Measurements from ENCODE around the gene RGL1.

RGL1 gene

GRCh38 chr1:183792300-183792699 is 12.6 kb upstream of the RGL1 start:
- no peaks in the 10 kb centered on the region for H3F3A ChIP-seq (ENCODE audit: low read depth)
- H3K9me2 ChIP-seq (replicated peaks; ENCODE audit: low read depth, low read length), result no peaks in the 10 kb centered on the region
- no peak overlapping the region for H3K4me3 ChIP-seq (ENCODE audit: low read length, poor library complexity, severe bottlenecking)
- H3K27me3 ChIP-seq (ENCODE audit: insufficient read depth, low read length, poor library complexity, severe bottlenecking), result no peaks in the 10 kb centered on the region
- no peaks in the 10 kb centered on the region for H3K79me2 ChIP-seq (ENCODE audit: insufficient read depth, low read length)
- H3K4me2 ChIP-seq (ENCODE audit: low read depth, low read length, poor library complexity, severe bottlenecking), result no peak overlapping the region
- H3K36me3 ChIP-seq (ENCODE audit: insufficient read depth, low read length), result no peaks in the 10 kb centered on the region
- H3K4me1 ChIP-seq (ENCODE audit: insufficient read depth, low read length, poor library complexity, severe bottlenecking), result no peaks in the 10 kb centered on the region
- H2AFZ ChIP-seq (ENCODE audit: low read length), result no peak overlapping the region
- TF ChIP-seq CTCF (conservative IDR thresholded peaks at IDR 0.05; ENCODE audit: low read length) (no peak), EZH2phosphoT487 (IDR thresholded peaks at IDR 0.05; ENCODE audit: borderline replicate concordance) (no peak)
- H4K20me1 ChIP-seq (ENCODE audit: insufficient read depth, low read length, poor library complexity, severe bottlenecking), result no peaks in the 10 kb centered on the region
- H3K9ac ChIP-seq (ENCODE audit: low read depth, low read length, poor library complexity, severe bottlenecking), result no peak overlapping the region
- H3K9me3 ChIP-seq (ENCODE audit: insufficient read depth, low read depth, low read length), result no peaks in the 10 kb centered on the region

GRCh38 chr1:183794088-183794487 is 10.8 kb upstream of the RGL1 start:
- Histone ChIP-seq H3K9me2 (replicated peaks; ENCODE audit: low read depth, low read length) (no peaks in the 10 kb centered on the region), H3K9me3 (ENCODE audit: insufficient read depth, low read depth, low read length) (no peaks in the 10 kb centered on the region), H3K36me3 (ENCODE audit: insufficient read depth, low read length) (no peaks in the 10 kb centered on the region), H3F3A (ENCODE audit: low read depth) (no peaks in the 10 kb centered on the region), H2AFZ (ENCODE audit: low read length) (no peak overlapping the region), H3K4me2 (ENCODE audit: low read depth, low read length, poor library complexity, severe bottlenecking) (no peak overlapping the region), H3K27me3 (ENCODE audit: insufficient read depth, low read length, poor library complexity, severe bottlenecking) (no peaks in the 10 kb centered on the region), H4K20me1 (ENCODE audit: insufficient read depth, low read length, poor library complexity, severe bottlenecking) (no peaks in the 10 kb centered on the region), H3K4me3 (ENCODE audit: low read length, poor library complexity, severe bottlenecking) (no peak overlapping the region), H3K9ac (ENCODE audit: low read depth, low read length, poor library complexity, severe bottlenecking) (no peak overlapping the region), H3K79me2 (ENCODE audit: insufficient read depth, low read length) (no peaks in the 10 kb centered on the region), H3K4me1 (ENCODE audit: insufficient read depth, low read length, poor library complexity, severe bottlenecking) (no peaks in the 10 kb centered on the region)
- TF ChIP-seq EZH2phosphoT487 (IDR thresholded peaks at IDR 0.05; ENCODE audit: borderline replicate concordance) (no peak), CTCF (conservative IDR thresholded peaks at IDR 0.05; ENCODE audit: low read length) (no peak)

- H3K79me2 ChIP-seq (ENCODE audit: insufficient read depth, low read length), result no peaks in the 10 kb centered on the region
- no peak overlapping the region for H2AFZ ChIP-seq (ENCODE audit: low read length)
- no peaks in the 10 kb centered on the region for H3K36me3 ChIP-seq (ENCODE audit: insufficient read depth, low read length)
- no peak overlapping the region for H3K4me3 ChIP-seq (ENCODE audit: low read length, poor library complexity, severe bottlenecking)
- no peaks in the 10 kb centered on the region for H3K9me2 ChIP-seq (replicated peaks; ENCODE audit: low read depth, low read length)
- H3K4me1 ChIP-seq (ENCODE audit: insufficient read depth, low read length, poor library complexity, severe bottlenecking), result no peaks in the 10 kb centered on the region
- H3K4me2 ChIP-seq (ENCODE audit: low read depth, low read length, poor library complexity, severe bottlenecking), result no peak overlapping the region
- H3K27me3 ChIP-seq (ENCODE audit: insufficient read depth, low read length, poor library complexity, severe bottlenecking), result no peaks in the 10 kb centered on the region
- peaks cover 5% of the 10 kb centered on the region; the same call in 1 of the 2 replicates for H3K9me3 ChIP-seq (ENCODE audit: insufficient read depth, low read depth, low read length)
- H3K9ac ChIP-seq (ENCODE audit: low read depth, low read length, poor library complexity, severe bottlenecking), result no peak overlapping the region
- no peaks in the 10 kb centered on the region for H4K20me1 ChIP-seq (ENCODE audit: insufficient read depth, low read length, poor library complexity, severe bottlenecking)
- no peaks in the 10 kb centered on the region for H3F3A ChIP-seq (ENCODE audit: low read depth)
- no peak for TF ChIP-seq CTCF (conservative IDR thresholded peaks at IDR 0.05; ENCODE audit: low read length)
- TF ChIP-seq EZH2phosphoT487 (IDR thresholded peaks at IDR 0.05; ENCODE audit: borderline replicate concordance), result no peak
Measured at GRCh38 chr1:183800449-183800848, 4.5 kb upstream of the RGL1 start.
